ENCODE measurements around the gene AP2A1.
A peak's percentile ranks its signal among the peaks of the same experiment; 100 is the strongest.

The AP2A1 gene

DNA sequence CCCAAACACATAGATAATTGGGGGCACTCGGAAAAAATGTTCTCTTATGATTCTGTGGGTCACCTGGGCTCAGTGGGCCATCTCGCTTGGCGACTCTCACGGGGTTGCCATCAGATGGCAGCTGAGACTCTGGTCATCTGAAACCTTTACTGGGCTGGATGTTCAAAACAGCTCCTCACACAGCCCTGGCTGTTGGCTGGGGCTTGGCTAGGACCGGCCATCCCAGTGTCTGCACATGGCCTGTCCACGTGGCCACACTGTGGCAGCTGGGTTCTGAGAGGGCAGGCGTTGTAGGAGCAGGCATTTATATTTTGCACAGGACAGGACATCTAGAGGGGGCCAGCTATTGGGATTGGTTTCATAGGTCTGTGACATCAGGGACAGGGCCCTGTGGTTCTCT is 66.8 kb downstream of the AP2A1 start:
- H3K36me3 Mint-ChIP-seq (ENCODE audit: low read depth) = peaks cover 41% of the 10 kb centered on the region
- no peak overlapping the region for H3K4me3 Mint-ChIP-seq
- H3K27me3 Mint-ChIP-seq (ENCODE audit: low read depth, poor library complexity) = peaks cover 11% of the 10 kb centered on the region
- H3K4me1 Mint-ChIP-seq = peaks cover 30% of the 10 kb centered on the region
- TF ChIP-seq, protein P1, sequence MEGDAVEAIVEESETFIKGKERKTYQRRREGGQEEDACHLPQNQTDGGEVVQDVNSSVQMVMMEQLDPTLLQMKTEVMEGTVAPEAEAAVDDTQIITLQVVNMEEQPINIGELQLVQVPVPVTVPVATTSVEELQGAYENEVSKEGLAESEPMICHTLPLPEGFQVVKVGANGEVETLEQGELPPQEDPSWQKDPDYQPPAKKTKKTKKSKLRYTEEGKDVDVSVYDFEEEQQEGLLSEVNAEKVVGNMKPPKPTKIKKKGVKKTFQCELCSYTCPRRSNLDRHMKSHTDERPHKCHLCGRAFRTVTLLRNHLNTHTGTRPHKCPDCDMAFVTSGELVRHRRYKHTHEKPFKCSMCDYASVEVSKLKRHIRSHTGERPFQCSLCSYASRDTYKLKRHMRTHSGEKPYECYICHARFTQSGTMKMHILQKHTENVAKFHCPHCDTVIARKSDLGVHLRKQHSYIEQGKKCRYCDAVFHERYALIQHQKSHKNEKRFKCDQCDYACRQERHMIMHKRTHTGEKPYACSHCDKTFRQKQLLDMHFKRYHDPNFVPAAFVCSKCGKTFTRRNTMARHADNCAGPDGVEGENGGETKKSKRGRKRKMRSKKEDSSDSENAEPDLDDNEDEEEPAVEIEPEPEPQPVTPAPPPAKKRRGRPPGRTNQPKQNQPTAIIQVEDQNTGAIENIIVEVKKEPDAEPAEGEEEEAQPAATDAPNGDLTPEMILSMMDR (IDR thresholded peaks at IDR 0.05) = no peak
- DNase-seq = no peak
- H3K9me3 Mint-ChIP-seq = no peaks in the 10 kb centered on the region
- H3K27ac Mint-ChIP-seq = peak overlapping the region; percentile 90

DNA sequence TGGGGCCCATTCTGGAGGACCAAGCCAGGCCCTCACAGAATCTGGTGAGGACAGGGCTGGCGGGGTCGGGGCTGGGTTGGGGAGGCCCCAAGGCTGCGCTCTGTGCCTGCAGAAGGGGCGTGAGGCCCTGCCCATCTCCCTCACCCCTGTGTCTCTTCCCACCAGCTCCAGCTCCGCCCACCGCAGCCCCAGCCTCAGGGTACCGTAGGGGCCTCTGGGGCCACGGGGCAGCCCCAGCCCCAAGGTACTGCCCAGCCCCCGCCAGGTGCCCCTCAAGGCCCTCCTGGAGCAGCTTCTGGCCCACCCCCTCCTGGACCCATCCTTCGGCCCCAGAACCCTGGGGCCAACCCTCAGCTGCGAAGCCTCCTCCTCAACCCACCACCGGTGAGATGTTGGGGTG is 68.8 kb downstream of the AP2A1 start:
- peaks cover 30% of the 10 kb centered on the region for H3K4me1 Mint-ChIP-seq
- no peaks in the 10 kb centered on the region for H3K9me3 Mint-ChIP-seq
- no peak overlapping the region for H3K27ac Mint-ChIP-seq
- peaks cover 60% of the 10 kb centered on the region for H3K36me3 Mint-ChIP-seq (ENCODE audit: low read depth)
- peaks cover 11% of the 10 kb centered on the region for H3K27me3 Mint-ChIP-seq (ENCODE audit: low read depth, poor library complexity)
- no peak overlapping the region for H3K4me3 Mint-ChIP-seq
- TF ChIP-seq, protein P1 (IDR thresholded peaks at IDR 0.05) = no peak
- DNase-seq = no peak

DNA sequence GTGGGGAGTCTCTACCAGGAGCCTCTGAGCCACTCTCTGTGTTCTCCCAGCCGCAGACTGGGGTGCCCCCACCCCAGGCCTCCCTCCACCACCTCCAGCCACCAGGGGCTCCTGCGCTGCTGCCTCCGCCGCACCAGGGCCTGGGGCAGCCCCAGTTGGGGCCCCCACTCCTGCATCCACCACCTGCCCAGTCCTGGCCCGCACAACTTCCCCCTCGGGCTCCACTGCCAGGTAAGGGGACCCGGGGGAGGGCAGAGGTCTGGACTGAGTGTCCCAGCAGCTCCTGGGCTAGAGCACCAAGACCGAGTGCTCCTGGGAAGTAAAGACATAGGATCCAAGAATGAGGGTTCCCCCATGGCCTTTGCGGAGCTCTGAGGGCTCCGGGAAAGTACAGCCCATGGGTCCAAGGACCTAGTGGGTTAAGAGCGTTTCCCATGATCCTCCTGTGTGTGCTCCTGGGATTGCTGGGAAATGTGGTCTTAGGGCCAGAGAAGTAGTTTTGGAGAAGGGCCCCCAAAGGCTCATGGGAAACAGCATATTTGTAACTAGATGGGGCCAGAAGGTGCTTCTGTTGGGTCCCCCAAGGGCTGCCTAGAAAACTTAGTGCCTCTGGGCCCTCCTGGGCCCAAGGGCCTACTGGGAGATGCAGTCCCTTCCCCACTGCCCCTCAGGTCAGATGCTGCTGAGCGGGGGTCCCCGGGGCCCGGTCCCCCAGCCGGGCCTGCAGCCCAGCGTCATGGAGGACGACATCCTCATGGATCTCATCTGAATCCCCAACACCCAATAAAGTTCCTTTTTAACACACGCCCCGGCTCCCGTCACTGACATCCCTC is 69.6 kb downstream of the AP2A1 start:
- no peak for DNase-seq
- H3K36me3 Mint-ChIP-seq (ENCODE audit: low read depth) = peaks cover 66% of the 10 kb centered on the region
- no peak overlapping the region for H3K4me3 Mint-ChIP-seq
- H3K27me3 Mint-ChIP-seq (ENCODE audit: low read depth, poor library complexity) = peaks cover 11% of the 10 kb centered on the region
- TF ChIP-seq, protein P1 (IDR thresholded peaks at IDR 0.05) = no peak
- H3K27ac Mint-ChIP-seq = no peak overlapping the region
- peaks cover 33% of the 10 kb centered on the region for H3K4me1 Mint-ChIP-seq
- no peaks in the 10 kb centered on the region for H3K9me3 Mint-ChIP-seq

DNA sequence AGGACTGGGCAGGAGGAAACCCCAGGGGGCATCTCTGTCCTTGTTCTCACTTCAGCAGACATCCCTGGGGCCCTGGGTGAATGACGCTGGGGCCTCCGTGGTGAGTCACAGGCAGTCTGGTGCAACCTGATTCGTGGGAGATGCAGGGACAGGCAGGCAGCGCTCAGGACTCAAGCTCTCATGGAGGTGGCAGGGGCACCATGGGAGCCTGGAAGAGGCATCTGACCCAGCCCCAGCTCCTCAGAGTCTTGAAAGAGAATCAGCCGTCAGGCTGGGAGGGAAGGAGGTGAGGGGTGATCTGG is 70.2 kb downstream of the AP2A1 start:
- Mint-ChIP-seq H3K4me3 (no peak overlapping the region), H3K4me1 (peaks cover 29% of the 10 kb centered on the region), H3K36me3 (ENCODE audit: low read depth) (peaks cover 66% of the 10 kb centered on the region), H3K27ac (no peak overlapping the region), H3K9me3 (no peaks in the 10 kb centered on the region), H3K27me3 (ENCODE audit: low read depth, poor library complexity) (peaks cover 11% of the 10 kb centered on the region)
- TF ChIP-seq, protein P1 (IDR thresholded peaks at IDR 0.05) = no peak
- DNase-seq = no peak

DNA sequence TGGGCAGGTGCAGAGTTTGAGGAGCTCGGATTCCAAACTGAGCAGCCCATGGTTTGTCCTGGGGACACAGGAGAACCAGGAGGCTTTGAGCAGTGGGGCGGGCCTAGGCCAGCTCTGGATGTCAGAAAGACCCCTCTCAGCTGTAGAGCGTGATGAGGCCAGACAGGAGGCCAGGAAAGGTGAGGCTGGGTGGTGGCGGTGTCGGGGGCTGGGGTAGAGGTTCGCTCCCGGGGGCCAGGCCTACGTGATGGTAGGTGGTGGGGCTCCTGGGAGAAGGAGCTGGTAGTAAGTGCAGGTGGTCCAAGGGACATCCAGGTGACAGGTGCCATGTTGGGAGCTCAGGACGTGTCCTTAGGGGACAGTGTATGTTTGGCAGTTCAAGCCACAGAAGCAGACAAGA is 70.6 kb downstream of the AP2A1 start:
- Mint-ChIP-seq H3K9me3 (no peaks in the 10 kb centered on the region), H3K27ac (peak overlapping the region; percentile 94), H3K4me1 (peaks cover 26% of the 10 kb centered on the region), H3K27me3 (ENCODE audit: low read depth, poor library complexity) (peaks cover 11% of the 10 kb centered on the region), H3K36me3 (ENCODE audit: low read depth) (peaks cover 62% of the 10 kb centered on the region), H3K4me3 (no peak overlapping the region)
- DNase-seq = no peak
- TF ChIP-seq, protein P1 (IDR thresholded peaks at IDR 0.05) = no peak

Measured in nephron progenitor cell (in vitro differentiated cells).